Memory B cell (primary cell): ENCODE results near the gene ISCA2.
A peak's percentile ranks its signal among the peaks of the same experiment; 100 is the strongest.

Experiments used
- ATAC-seq: fragments of 150-1000 bp; cut with Tn5 transposase; 2 replicates; pipeline ENCODE4 v1.10.0; 2021; ENCODE audit warnings: low read depth, mild to moderate bottlenecking, moderate library complexity
- DNase-seq, 2 donors: peaks; one replicate each; pipeline ENCODE4 v3.0.0; 2022; ENCODE audit warnings: low spot score in 2 of 2
- H3K27ac Mint-ChIP-seq: one replicate; pipeline ENCODE4 v1.8.0; 2022; ENCODE audit warnings: mild to moderate bottlenecking, moderate library complexity, mixed read lengths
- H3K27me3 Mint-ChIP-seq: one replicate; pipeline ENCODE4 v1.8.0; 2022; ENCODE audit warnings: mixed read lengths
- H3K36me3 Mint-ChIP-seq: one replicate; pipeline ENCODE4 v1.8.0; 2022; ENCODE audit warnings: mild to moderate bottlenecking, mixed read lengths
- H3K4me1 Mint-ChIP-seq: one replicate; pipeline ENCODE4 v1.8.0; 2022; ENCODE audit warnings: mixed read lengths
- H3K4me3 Mint-ChIP-seq: one replicate; pipeline ENCODE4 v1.8.0; 2022; ENCODE audit warnings: mild to moderate bottlenecking, moderate library complexity, mixed read lengths
- H3K9me3 Mint-ChIP-seq: one replicate; pipeline ENCODE4 v1.8.0; 2022; ENCODE audit warnings: mixed read lengths

ISCA2 gene

GRCh38 chr14:74521756-74522155 is 28.2 kb downstream of the ISCA2 start:
- DNase-seq, result no peak
- Mint-ChIP-seq H3K9me3 (no peaks in the 10 kb centered on the region), H3K27ac (no peak overlapping the region), H3K4me1 (peaks cover 14% of the 10 kb centered on the region), H3K36me3 (no peaks in the 10 kb centered on the region), H3K27me3 (peaks cover 19% of the 10 kb centered on the region), H3K4me3 (no peak overlapping the region)
- ATAC-seq, result no peak

GRCh38 chr14:74522740-74523139 is 29.2 kb downstream of the ISCA2 start:
- Mint-ChIP-seq H3K27ac (no peak overlapping the region), H3K4me3 (no peak overlapping the region), H3K9me3 (no peaks in the 10 kb centered on the region), H3K4me1 (peaks cover 14% of the 10 kb centered on the region), H3K36me3 (no peaks in the 10 kb centered on the region), H3K27me3 (peaks cover 19% of the 10 kb centered on the region)
- DNase-seq, result no peak
- ATAC-seq, result no peak

GRCh38 chr14:74524076-74524811 is 30.7 kb downstream of the ISCA2 start:
- DNase-seq (no peak), ATAC-seq (no peak)
- Mint-ChIP-seq H3K36me3 (no peaks in the 10 kb centered on the region), H3K27ac (no peak overlapping the region), H3K27me3 (peaks cover 17% of the 10 kb centered on the region), H3K4me3 (no peak overlapping the region), H3K9me3 (no peaks in the 10 kb centered on the region), H3K4me1 (peaks cover 14% of the 10 kb centered on the region)

- peaks cover 17% of the 10 kb centered on the region for H3K27me3 Mint-ChIP-seq
- H3K4me3 Mint-ChIP-seq, result no peak overlapping the region
- no peak for DNase-seq
- ATAC-seq, result no peak
- H3K9me3 Mint-ChIP-seq, result no peaks in the 10 kb centered on the region
- no peak overlapping the region for H3K27ac Mint-ChIP-seq
- peaks cover 14% of the 10 kb centered on the region for H3K4me1 Mint-ChIP-seq
- H3K36me3 Mint-ChIP-seq, result no peaks in the 10 kb centered on the region
Measured at GRCh38 chr14:74524812-74525135, 31.2 kb downstream of the ISCA2 start.

- H3K27ac Mint-ChIP-seq, result no peak overlapping the region
- peaks cover 17% of the 10 kb centered on the region for H3K27me3 Mint-ChIP-seq
- no peak overlapping the region for H3K4me3 Mint-ChIP-seq
- no peaks in the 10 kb centered on the region for H3K36me3 Mint-ChIP-seq
- ATAC-seq, result peak; percentile 39
- H3K9me3 Mint-ChIP-seq, result no peaks in the 10 kb centered on the region
- peaks cover 14% of the 10 kb centered on the region for H3K4me1 Mint-ChIP-seq
- no peak for DNase-seq
Measured at GRCh38 chr14:74525361-74525851, 31.8 kb downstream of the ISCA2 start.

- DNase-seq (no peak), ATAC-seq (no peak)
- H3K36me3 Mint-ChIP-seq, result no peaks in the 10 kb centered on the region
- H3K27ac Mint-ChIP-seq, result no peak overlapping the region
- no peaks in the 10 kb centered on the region for H3K9me3 Mint-ChIP-seq
- peaks cover 14% of the 10 kb centered on the region for H3K4me1 Mint-ChIP-seq
- H3K4me3 Mint-ChIP-seq, result no peak overlapping the region
- peaks cover 13% of the 10 kb centered on the region for H3K27me3 Mint-ChIP-seq
Measured at GRCh38 chr14:74526854-74527585, 33.5 kb downstream of the ISCA2 start.

GRCh38 chr14:74527736-74528280 is 34.2 kb downstream of the ISCA2 start:
- H3K4me3 Mint-ChIP-seq, result no peak overlapping the region
- H3K27ac Mint-ChIP-seq, result no peak overlapping the region
- no peaks in the 10 kb centered on the region for H3K36me3 Mint-ChIP-seq
- DNase-seq (no peak), ATAC-seq (no peak)
- H3K9me3 Mint-ChIP-seq, result no peaks in the 10 kb centered on the region
- peaks cover 14% of the 10 kb centered on the region for H3K4me1 Mint-ChIP-seq
- H3K27me3 Mint-ChIP-seq, result peaks cover 11% of the 10 kb centered on the region

GRCh38 chr14:74528406-74528805 is 34.8 kb downstream of the ISCA2 start:
- no peaks in the 10 kb centered on the region for H3K9me3 Mint-ChIP-seq
- H3K36me3 Mint-ChIP-seq, result no peaks in the 10 kb centered on the region
- peaks cover 16% of the 10 kb centered on the region for H3K4me1 Mint-ChIP-seq
- no peak for ATAC-seq
- no peak overlapping the region for H3K4me3 Mint-ChIP-seq
- no peak overlapping the region for H3K27ac Mint-ChIP-seq
- H3K27me3 Mint-ChIP-seq, result peaks cover 6% of the 10 kb centered on the region
- DNase-seq, result no peak

GRCh38 chr14:74528886-74529285 is 35.3 kb downstream of the ISCA2 start:
- ATAC-seq (no peak), DNase-seq (no peak)
- peaks cover 5% of the 10 kb centered on the region for H3K27me3 Mint-ChIP-seq
- H3K36me3 Mint-ChIP-seq, result no peaks in the 10 kb centered on the region
- H3K4me1 Mint-ChIP-seq, result peaks cover 16% of the 10 kb centered on the region
- H3K4me3 Mint-ChIP-seq, result no peak overlapping the region
- H3K27ac Mint-ChIP-seq, result no peak overlapping the region
- no peaks in the 10 kb centered on the region for H3K9me3 Mint-ChIP-seq

GRCh38 chr14:74531006-74531405 is 37.4 kb downstream of the ISCA2 start:
- Mint-ChIP-seq H3K4me1 (peaks cover 8% of the 10 kb centered on the region), H3K9me3 (no peaks in the 10 kb centered on the region), H3K27ac (no peak overlapping the region), H3K36me3 (no peaks in the 10 kb centered on the region), H3K27me3 (peaks cover 5% of the 10 kb centered on the region), H3K4me3 (no peak overlapping the region)
- no peak for DNase-seq
- no peak for ATAC-seq

- Mint-ChIP-seq H3K4me3 (no peak overlapping the region), H3K4me1 (peaks cover 3% of the 10 kb centered on the region), H3K9me3 (no peaks in the 10 kb centered on the region), H3K36me3 (no peaks in the 10 kb centered on the region), H3K27ac (no peak overlapping the region), H3K27me3 (peaks cover 2% of the 10 kb centered on the region)
- ATAC-seq (no peak), DNase-seq (no peak)
Measured at GRCh38 chr14:74531467-74531866, 37.9 kb downstream of the ISCA2 start.

- ATAC-seq (no peak), DNase-seq (no peak)
- H3K27ac Mint-ChIP-seq, result no peak overlapping the region
- peaks cover 1% of the 10 kb centered on the region for H3K27me3 Mint-ChIP-seq
- no peak overlapping the region for H3K4me3 Mint-ChIP-seq
- H3K4me1 Mint-ChIP-seq, result peaks cover 2% of the 10 kb centered on the region
- no peaks in the 10 kb centered on the region for H3K9me3 Mint-ChIP-seq
- H3K36me3 Mint-ChIP-seq, result no peaks in the 10 kb centered on the region
Measured at GRCh38 chr14:74532246-74532645, 38.7 kb downstream of the ISCA2 start.

- H3K9me3 Mint-ChIP-seq, result no peaks in the 10 kb centered on the region
- peaks cover 1% of the 10 kb centered on the region for H3K27me3 Mint-ChIP-seq
- H3K27ac Mint-ChIP-seq, result no peak overlapping the region
- H3K4me3 Mint-ChIP-seq, result no peak overlapping the region
- H3K36me3 Mint-ChIP-seq, result no peaks in the 10 kb centered on the region
- ATAC-seq (no peak), DNase-seq (no peak)
- peaks cover 2% of the 10 kb centered on the region for H3K4me1 Mint-ChIP-seq
Measured at GRCh38 chr14:74533576-74533975, 40.0 kb downstream of the ISCA2 start.

GRCh38 chr14:74535756-74536325 is 42.3 kb downstream of the ISCA2 start:
- no peak overlapping the region for H3K27ac Mint-ChIP-seq
- ATAC-seq (no peak), DNase-seq (no peak)
- H3K36me3 Mint-ChIP-seq, result no peaks in the 10 kb centered on the region
- peaks cover 6% of the 10 kb centered on the region for H3K27me3 Mint-ChIP-seq
- H3K4me1 Mint-ChIP-seq, result peaks cover 2% of the 10 kb centered on the region
- H3K9me3 Mint-ChIP-seq, result no peaks in the 10 kb centered on the region
- no peak overlapping the region for H3K4me3 Mint-ChIP-seq
